ENCODE results near the gene DOK6. TPM values are rescaled to one million over a fixed set of nuclear protein-coding genes. Genes with fewer than 3 reads are reported as not detected.

Gene DOK6
- total RNA-seq, 1 experiment from 2014 or later, result not detected

GRCh38 chr18:69444221-69444620 is 43.5 kb downstream of the DOK6 start:
- Histone ChIP-seq H3K9me2 (replicated peaks; ENCODE audit: insufficient read depth, low read length) (0 out of 2 replicates have a peak, but pooled peaks cover 4% of the 10 kb centered on the region), H2AFZ (ENCODE audit: low read length) (no peak overlapping the region), H3K27ac (ENCODE audit: low read length) (no peak overlapping the region), H3K9ac (ENCODE audit: low read length) (no peak overlapping the region), H4K20me1 (ENCODE audit: insufficient read depth, low read depth, low read length) (no peaks in the 10 kb centered on the region), H3K4me3 (ENCODE audit: low read length) (no peak overlapping the region), H3K36me3 (ENCODE audit: insufficient read depth, low read length) (no peaks in the 10 kb centered on the region), H3K4me2 (ENCODE audit: low read depth, low read length, poor library complexity, severe bottlenecking) (no peak overlapping the region), H3K4me1 (ENCODE audit: low read length) (no peaks in the 10 kb centered on the region), H3K9me3 (ENCODE audit: low read length) (peaks cover 14% of the 10 kb centered on the region), H3K79me2 (ENCODE audit: low read length) (no peaks in the 10 kb centered on the region), H3K27me3 (ENCODE audit: low read length) (no peaks in the 10 kb centered on the region)
- DNase-seq, result no peak

GRCh38 chr18:69447886-69448285 is 47.2 kb downstream of the DOK6 start:
- no peak overlapping the region for H3K4me3 ChIP-seq (ENCODE audit: low read length)
- no peak overlapping the region for H3K27ac ChIP-seq (ENCODE audit: low read length)
- no peaks in the 10 kb centered on the region for H3K4me1 ChIP-seq (ENCODE audit: low read length)
- H3K27me3 ChIP-seq (ENCODE audit: low read length), result no peaks in the 10 kb centered on the region
- no peaks in the 10 kb centered on the region for H4K20me1 ChIP-seq (ENCODE audit: insufficient read depth, low read depth, low read length)
- H3K9me2 ChIP-seq (replicated peaks; ENCODE audit: insufficient read depth, low read length), result 0 out of 2 replicates have a peak, but pooled peaks cover 4% of the 10 kb centered on the region
- peaks cover 8% of the 10 kb centered on the region for H3K9me3 ChIP-seq (ENCODE audit: low read length)
- no peak overlapping the region for H3K9ac ChIP-seq (ENCODE audit: low read length)
- H3K4me2 ChIP-seq (ENCODE audit: low read depth, low read length, poor library complexity, severe bottlenecking), result no peak overlapping the region
- DNase-seq, result no peak
- H3K79me2 ChIP-seq (ENCODE audit: low read length), result no peaks in the 10 kb centered on the region
- no peak overlapping the region for H2AFZ ChIP-seq (ENCODE audit: low read length)
- no peaks in the 10 kb centered on the region for H3K36me3 ChIP-seq (ENCODE audit: insufficient read depth, low read length)

GRCh38 chr18:69455125-69455524 is 54.4 kb downstream of the DOK6 start:
- H3K4me3 ChIP-seq (ENCODE audit: low read length), result no peak overlapping the region
- no peak overlapping the region for H3K27ac ChIP-seq (ENCODE audit: low read length)
- no peaks in the 10 kb centered on the region for H4K20me1 ChIP-seq (ENCODE audit: insufficient read depth, low read depth, low read length)

GRCh38 chr18:69469444-69469919 is 68.8 kb downstream of the DOK6 start:
- Histone ChIP-seq H3K9me3 (ENCODE audit: low read length) (peaks cover 4% of the 10 kb centered on the region; the same call in 1 of the 2 replicates), H3K9ac (ENCODE audit: low read length) (no peak overlapping the region), H3K4me1 (ENCODE audit: low read length) (no peaks in the 10 kb centered on the region), H4K20me1 (ENCODE audit: insufficient read depth, low read depth, low read length) (no peaks in the 10 kb centered on the region), H3K9me2 (replicated peaks; ENCODE audit: insufficient read depth, low read length) (no peaks in the 10 kb centered on the region; the same call in 1 of the 2 replicates), H2AFZ (ENCODE audit: low read length) (peak overlapping the region; percentile 96), H3K27me3 (ENCODE audit: low read length) (no peaks in the 10 kb centered on the region), H3K79me2 (ENCODE audit: low read length) (no peaks in the 10 kb centered on the region), H3K27ac (ENCODE audit: low read length) (no peak overlapping the region), H3K36me3 (ENCODE audit: insufficient read depth, low read length) (no peaks in the 10 kb centered on the region), H3K4me2 (ENCODE audit: low read depth, low read length, poor library complexity, severe bottlenecking) (no peak overlapping the region), H3K4me3 (ENCODE audit: low read length) (no peak overlapping the region)
- DNase-seq, result peak; percentile 89

More at GRCh38 chr18:69455125-69455524, 54.4 kb downstream of the DOK6 start:
- Histone ChIP-seq H3K4me2 (ENCODE audit: low read depth, low read length, poor library complexity, severe bottlenecking) (no peak overlapping the region), H3K9me2 (replicated peaks; ENCODE audit: insufficient read depth, low read length) (no peaks in the 10 kb centered on the region), H3K9me3 (ENCODE audit: low read length) (no peaks in the 10 kb centered on the region), H3K4me1 (ENCODE audit: low read length) (no peaks in the 10 kb centered on the region), H2AFZ (ENCODE audit: low read length) (no peak overlapping the region), H3K27me3 (ENCODE audit: low read length) (no peaks in the 10 kb centered on the region), H3K9ac (ENCODE audit: low read length) (no peak overlapping the region), H3K79me2 (ENCODE audit: low read length) (no peaks in the 10 kb centered on the region), H3K36me3 (ENCODE audit: insufficient read depth, low read length) (no peaks in the 10 kb centered on the region)
- no peak for DNase-seq

GRCh38 chr18:69480460-69480859 is 79.8 kb downstream of the DOK6 start:
- Histone ChIP-seq H3K9ac (ENCODE audit: low read length) (no peak overlapping the region), H2AFZ (ENCODE audit: low read length) (no peak overlapping the region), H3K4me2 (ENCODE audit: low read depth, low read length, poor library complexity, severe bottlenecking) (no peak overlapping the region), H4K20me1 (ENCODE audit: insufficient read depth, low read depth, low read length) (no peaks in the 10 kb centered on the region), H3K9me3 (ENCODE audit: low read length) (no peaks in the 10 kb centered on the region), H3K36me3 (ENCODE audit: insufficient read depth, low read length) (no peaks in the 10 kb centered on the region), H3K9me2 (replicated peaks; ENCODE audit: insufficient read depth, low read length) (no peaks in the 10 kb centered on the region), H3K4me3 (ENCODE audit: low read length) (no peak overlapping the region), H3K27me3 (ENCODE audit: low read length) (no peaks in the 10 kb centered on the region), H3K27ac (ENCODE audit: low read length) (no peak overlapping the region), H3K79me2 (ENCODE audit: low read length) (no peaks in the 10 kb centered on the region), H3K4me1 (ENCODE audit: low read length) (no peaks in the 10 kb centered on the region)
- DNase-seq, result no peak

GRCh38 chr18:69483574-69483973 is 82.9 kb downstream of the DOK6 start:
- H3K9me2 ChIP-seq (replicated peaks; ENCODE audit: insufficient read depth, low read length), result no peaks in the 10 kb centered on the region
- H3K4me2 ChIP-seq (ENCODE audit: low read depth, low read length, poor library complexity, severe bottlenecking), result no peak overlapping the region
- H3K4me3 ChIP-seq (ENCODE audit: low read length), result no peak overlapping the region
- DNase-seq, result no peak
- H3K9ac ChIP-seq (ENCODE audit: low read length), result no peak overlapping the region
- no peaks in the 10 kb centered on the region for H3K27me3 ChIP-seq (ENCODE audit: low read length)
- H3K9me3 ChIP-seq (ENCODE audit: low read length), result no peaks in the 10 kb centered on the region
- no peaks in the 10 kb centered on the region for H3K36me3 ChIP-seq (ENCODE audit: insufficient read depth, low read length)
- H3K4me1 ChIP-seq (ENCODE audit: low read length), result no peaks in the 10 kb centered on the region
- H4K20me1 ChIP-seq (ENCODE audit: insufficient read depth, low read depth, low read length), result no peaks in the 10 kb centered on the region
- no peak overlapping the region for H3K27ac ChIP-seq (ENCODE audit: low read length)
- H2AFZ ChIP-seq (ENCODE audit: low read length), result no peak overlapping the region
- H3K79me2 ChIP-seq (ENCODE audit: low read length), result no peaks in the 10 kb centered on the region

- Histone ChIP-seq H4K20me1 (ENCODE audit: insufficient read depth, low read depth, low read length) (no peaks in the 10 kb centered on the region), H3K9me3 (ENCODE audit: low read length) (no peaks in the 10 kb centered on the region), H3K4me3 (ENCODE audit: low read length) (no peak overlapping the region), H3K9me2 (replicated peaks; ENCODE audit: insufficient read depth, low read length) (no peaks in the 10 kb centered on the region), H3K4me1 (ENCODE audit: low read length) (no peaks in the 10 kb centered on the region), H3K9ac (ENCODE audit: low read length) (no peak overlapping the region), H3K27me3 (ENCODE audit: low read length) (no peaks in the 10 kb centered on the region), H3K79me2 (ENCODE audit: low read length) (no peaks in the 10 kb centered on the region), H3K27ac (ENCODE audit: low read length) (no peak overlapping the region), H2AFZ (ENCODE audit: low read length) (no peak overlapping the region), H3K36me3 (ENCODE audit: insufficient read depth, low read length) (no peaks in the 10 kb centered on the region), H3K4me2 (ENCODE audit: low read depth, low read length, poor library complexity, severe bottlenecking) (no peak overlapping the region)
- no peak for DNase-seq
Observed at GRCh38 chr18:69484699-69485396, 84.2 kb downstream of the DOK6 start.

GRCh38 chr18:69487488-69488394 is 87.1 kb downstream of the DOK6 start:
- no peak overlapping the region for H3K9ac ChIP-seq (ENCODE audit: low read length)
- H3K9me3 ChIP-seq (ENCODE audit: low read length), result no peaks in the 10 kb centered on the region
- no peaks in the 10 kb centered on the region for H3K36me3 ChIP-seq (ENCODE audit: insufficient read depth, low read length)
- no peaks in the 10 kb centered on the region for H3K9me2 ChIP-seq (replicated peaks; ENCODE audit: insufficient read depth, low read length)
- H3K27ac ChIP-seq (ENCODE audit: low read length), result no peak overlapping the region
- H3K27me3 ChIP-seq (ENCODE audit: low read length), result no peaks in the 10 kb centered on the region
- no peaks in the 10 kb centered on the region for H3K79me2 ChIP-seq (ENCODE audit: low read length)
- no peak overlapping the region for H3K4me3 ChIP-seq (ENCODE audit: low read length)
- H3K4me2 ChIP-seq (ENCODE audit: low read depth, low read length, poor library complexity, severe bottlenecking), result no peak overlapping the region
- H3K4me1 ChIP-seq (ENCODE audit: low read length), result no peaks in the 10 kb centered on the region
- H2AFZ ChIP-seq (ENCODE audit: low read length), result no peak overlapping the region
- no peak for DNase-seq
- H4K20me1 ChIP-seq (ENCODE audit: insufficient read depth, low read depth, low read length), result no peaks in the 10 kb centered on the region
